RPMI8226 (cell line): ENCODE results near the gene TMC3.
"Not testable (repeated sequence)": the region's sequence is repeated elsewhere in the genome, so short reads cannot be mapped to it uniquely, and the experiment has no call there.

ENCODE experiments used
- DNase-seq: peaks from one replicate; pipeline ENCODE4 v3.0.0-alpha.2; 2015

Gene TMC3

DNA sequence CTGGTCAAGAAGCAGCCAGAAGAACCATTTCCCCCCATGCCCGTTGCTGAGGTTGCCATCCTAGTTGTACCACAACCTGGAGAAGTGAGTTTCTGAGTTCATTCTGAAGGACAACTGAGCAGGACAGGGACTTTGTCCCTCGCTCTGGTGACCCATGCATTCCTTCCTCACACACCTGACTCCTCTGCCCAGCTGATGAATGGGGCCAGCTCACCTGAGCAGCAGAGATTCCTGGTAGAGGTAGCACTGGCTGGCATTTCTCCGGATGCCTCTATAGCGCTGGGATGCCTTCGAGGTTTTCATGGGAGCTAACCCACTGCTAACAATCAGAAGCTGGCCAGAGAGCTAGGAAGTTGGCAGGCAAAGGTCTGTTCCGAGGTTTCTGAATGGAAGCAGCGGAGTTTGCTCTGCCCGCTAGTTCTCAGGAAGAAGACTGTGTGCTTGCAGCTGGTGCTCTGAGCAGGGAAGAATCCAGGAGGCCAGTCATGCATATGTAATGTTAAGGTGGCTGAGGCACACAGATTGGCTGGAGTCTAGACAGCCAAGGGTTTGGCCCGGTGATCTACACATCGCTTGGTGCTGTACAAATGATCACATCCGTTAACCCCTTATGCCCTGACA, at the start of gene TMC3:
TSS of gene TMC3 (minus strand) at position 439 of the 621 bp plus-strand sequence. CDS start at position 303, 136 bp downstream.
- DNase-seq = no peak

DNA sequence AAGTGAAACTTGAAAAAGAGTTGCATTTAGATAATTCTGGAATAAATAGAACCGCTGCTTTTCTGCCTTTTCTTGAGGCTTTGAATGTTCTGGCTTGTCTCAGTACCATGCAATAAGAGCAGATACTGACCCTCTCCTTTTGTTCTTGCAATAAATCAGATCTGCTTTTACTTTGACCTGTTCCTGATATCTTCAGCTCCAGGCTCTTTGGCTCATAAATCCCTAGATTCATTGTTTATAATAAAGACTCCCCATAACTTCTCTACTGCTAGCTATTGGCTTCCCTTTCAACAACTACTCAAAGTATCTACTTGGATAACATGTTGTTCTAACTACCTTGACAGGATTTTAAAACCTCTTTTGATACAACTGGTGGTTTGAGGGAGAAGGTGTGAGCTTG, 47.4 kb upstream of the TMC3 start:
- no peak for DNase-seq

- no peak for DNase-seq
Observed at GRCh38 chr15:81419332-81419943, 45.4 kb upstream of the TMC3 start.

DNA sequence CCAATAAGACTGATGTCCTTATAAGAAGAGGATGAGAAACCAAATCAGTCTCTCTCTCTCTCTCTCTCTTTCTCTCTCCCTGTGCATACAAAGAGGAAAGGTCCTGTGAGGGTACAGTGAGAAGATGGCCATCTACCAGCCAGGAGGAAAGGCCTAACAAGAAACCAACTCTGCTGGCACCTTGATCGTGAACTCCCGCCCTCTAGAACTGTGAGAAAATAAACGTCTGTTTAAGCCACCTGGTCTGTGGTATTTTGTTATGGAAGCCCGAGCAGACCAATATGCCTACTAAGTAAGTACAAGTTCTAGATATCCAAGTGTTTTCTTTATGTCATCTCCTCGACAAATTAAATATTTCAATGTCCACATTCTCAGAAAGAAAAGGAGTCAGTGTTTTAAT, 44.9 kb upstream of the TMC3 start:
- DNase-seq = no peak

DNA sequence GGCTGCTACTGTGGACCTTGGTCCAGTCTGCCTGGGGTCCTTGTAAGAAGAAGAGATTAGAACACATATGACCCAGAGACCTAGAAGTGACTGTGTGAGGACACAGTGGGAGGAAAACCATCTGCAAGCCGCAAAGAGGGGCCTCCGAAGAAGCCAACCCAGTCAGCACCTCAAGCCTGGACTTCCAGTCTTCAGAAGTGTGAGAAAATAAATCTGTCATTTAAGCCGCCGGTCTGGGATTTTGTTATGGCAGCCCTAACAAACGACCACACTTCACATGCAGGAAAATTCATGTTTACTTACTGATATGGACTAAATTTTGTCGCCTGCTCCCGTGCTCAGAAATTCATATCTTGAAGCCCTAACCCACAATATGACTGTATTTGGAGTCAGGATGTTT, 44.4 kb upstream of the TMC3 start:
- DNase-seq = no peak

- not testable (repeated sequence) for DNase-seq
Observed at GRCh38 chr15:81414274-81414968, 40.4 kb upstream of the TMC3 start.

DNA sequence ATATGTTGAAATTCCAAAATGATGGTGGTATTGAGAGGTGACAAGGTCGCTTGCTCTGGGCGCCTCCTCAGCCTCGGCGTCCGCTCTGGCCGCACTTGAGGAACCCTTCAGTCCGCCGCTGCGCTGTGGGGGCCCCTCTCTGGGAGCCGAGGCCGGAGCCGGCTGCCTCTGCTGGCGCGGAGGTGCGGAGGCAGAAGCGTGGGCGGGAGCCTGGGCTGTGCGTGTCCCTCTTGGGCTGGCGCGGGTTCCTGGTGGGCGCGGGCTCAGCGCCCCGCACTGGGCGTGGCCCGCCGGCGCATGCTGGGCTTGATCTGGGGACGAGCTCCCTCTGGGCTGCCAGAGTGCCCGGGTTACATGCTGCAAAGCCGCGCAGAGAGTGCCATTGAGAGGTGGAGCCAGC, 39.8 kb upstream of the TMC3 start:
- DNase-seq = no peak

DNA sequence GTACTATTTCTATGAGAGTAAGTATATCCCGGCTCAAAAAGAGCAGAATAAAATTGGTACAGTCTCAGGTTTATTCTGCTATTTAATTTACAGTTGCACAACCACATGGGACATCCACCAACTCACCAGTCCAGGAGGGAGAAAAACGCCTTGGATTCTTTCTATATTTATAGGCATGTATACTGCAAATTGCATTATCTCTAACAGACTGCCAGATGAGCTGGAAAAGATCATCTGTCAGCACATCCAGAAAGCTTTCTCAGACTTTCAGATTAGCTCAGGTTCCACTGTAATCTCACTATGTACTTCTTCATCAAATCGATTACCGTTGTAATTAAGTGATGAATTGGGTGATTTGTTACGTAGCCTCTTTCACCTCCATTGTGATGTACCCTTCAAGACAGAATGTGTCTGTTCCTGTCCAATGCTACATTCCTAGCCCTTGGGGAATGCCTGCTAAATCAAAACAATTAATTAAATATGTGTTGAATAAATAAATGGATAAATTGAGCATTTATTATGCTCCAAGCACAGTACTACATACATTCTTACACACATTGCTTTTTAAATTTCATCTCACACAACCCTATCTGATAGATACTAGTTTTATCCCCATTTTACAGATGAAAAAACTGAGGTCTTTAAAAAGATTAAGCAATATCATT, 38.1 kb upstream of the TMC3 start:
- no peak for DNase-seq

- no peak for DNase-seq
Observed at GRCh38 chr15:81411051-81411450, 37.0 kb upstream of the TMC3 start.

DNA sequence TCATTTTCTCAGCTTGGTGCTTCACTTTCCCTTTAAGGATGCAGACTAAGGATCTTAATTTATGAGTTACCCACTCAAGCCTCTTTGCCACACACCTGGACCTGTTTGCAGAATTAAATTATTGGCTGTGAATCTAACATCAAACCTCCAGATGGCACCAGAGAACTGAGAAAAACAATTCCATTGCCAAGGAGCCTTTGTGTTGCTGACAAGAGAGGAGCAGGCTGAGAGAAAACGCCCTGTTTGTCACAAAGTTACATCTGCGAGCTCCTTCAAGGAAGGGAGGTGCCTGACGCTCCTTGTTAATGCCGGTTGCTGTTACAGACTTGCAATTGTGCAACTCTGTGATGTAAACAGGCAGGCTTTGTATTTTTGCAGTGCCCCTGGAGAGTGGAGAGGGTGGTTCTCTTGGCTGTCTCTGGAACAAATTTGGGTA, 36.3 kb upstream of the TMC3 start:
- peak; percentile 68 for DNase-seq

DNA sequence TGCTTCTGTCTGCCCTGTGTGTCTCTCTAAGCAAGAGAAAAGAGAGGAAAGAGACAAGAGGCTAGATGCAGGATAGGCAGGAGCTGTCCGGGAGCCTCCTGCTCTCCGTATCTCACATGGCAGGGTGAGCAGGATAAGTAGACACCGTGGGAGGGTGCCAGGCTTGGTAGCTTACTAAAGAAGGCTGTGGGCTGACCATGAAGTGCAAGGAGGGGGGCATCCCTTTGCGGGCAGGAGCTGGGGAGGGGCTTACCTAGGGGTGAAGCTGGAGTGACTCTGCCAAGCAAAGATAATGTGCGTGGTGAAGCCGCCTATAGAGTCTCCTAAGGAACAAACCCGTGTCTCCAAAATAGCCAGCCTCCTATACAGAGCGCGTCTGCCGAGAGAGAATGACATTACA, 33.7 kb upstream of the TMC3 start:
- no peak for DNase-seq

DNA sequence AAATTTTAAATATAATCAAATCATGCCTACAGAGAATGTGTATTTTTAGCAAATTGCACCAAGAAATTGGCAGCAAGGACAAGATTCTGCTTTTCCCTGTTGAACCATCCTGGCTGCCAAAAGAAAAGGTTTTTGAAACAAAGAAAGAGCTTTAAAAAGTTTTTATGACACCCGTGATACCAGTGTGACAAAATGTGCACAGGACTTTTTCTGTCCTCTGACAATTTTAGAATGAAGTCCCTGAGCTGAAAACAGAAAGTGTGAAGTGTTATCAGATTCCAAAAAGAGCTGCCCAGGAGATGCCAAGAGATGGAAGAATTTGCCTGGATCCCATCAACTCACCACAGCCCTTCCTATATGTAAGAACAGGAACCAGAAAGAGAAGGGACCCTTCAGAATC, 33.2 kb upstream of the TMC3 start:
- no peak for DNase-seq

- peak; percentile 52 for DNase-seq
Observed at GRCh38 chr15:81400640-81401236, 26.7 kb upstream of the TMC3 start.

- no peak for DNase-seq
Observed at GRCh38 chr15:81398910-81399551, 25.0 kb upstream of the TMC3 start.

GRCh38 chr15:81398456-81398855, 24.4 kb upstream of the TMC3 start:
- no peak for DNase-seq

DNA sequence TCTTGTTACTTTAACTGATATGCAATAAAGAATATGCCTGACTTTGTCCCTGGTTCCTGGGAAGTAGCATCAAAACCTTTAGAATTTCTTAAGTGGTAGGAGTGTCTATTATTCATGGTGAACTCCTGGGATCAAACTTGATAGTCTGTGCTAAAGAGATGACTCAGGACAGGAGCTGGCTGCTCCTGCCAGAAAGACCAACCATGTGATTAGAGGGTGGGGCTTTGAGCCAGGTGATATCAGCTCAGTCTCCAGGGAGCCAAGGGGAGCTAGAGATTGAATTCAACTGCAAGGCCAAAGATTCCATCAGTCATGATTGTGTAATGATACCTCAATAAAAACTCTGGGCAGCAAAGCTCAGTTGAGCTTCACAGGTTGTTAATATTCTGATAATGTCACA, 20.6 kb upstream of the TMC3 start:
- no peak for DNase-seq

- no peak for DNase-seq
Observed at GRCh38 chr15:81391657-81392056, 17.6 kb upstream of the TMC3 start.

DNA sequence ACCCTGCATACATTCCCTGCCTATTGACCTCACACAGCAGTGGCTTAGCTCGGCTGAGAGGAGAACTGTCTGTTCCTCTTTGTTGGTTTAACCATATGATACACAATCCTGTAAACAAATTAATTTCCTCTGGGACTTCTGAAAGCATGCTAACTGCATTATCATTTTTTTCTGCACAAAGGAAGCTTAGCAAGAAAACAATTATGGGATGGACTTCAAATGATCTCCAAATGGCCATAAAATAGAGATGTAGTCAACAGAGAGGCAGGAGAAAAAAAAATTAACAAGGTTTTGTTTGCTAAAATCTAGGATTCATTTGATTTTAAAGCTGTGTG, 14.4 kb upstream of the TMC3 start:
- no peak for DNase-seq

DNA sequence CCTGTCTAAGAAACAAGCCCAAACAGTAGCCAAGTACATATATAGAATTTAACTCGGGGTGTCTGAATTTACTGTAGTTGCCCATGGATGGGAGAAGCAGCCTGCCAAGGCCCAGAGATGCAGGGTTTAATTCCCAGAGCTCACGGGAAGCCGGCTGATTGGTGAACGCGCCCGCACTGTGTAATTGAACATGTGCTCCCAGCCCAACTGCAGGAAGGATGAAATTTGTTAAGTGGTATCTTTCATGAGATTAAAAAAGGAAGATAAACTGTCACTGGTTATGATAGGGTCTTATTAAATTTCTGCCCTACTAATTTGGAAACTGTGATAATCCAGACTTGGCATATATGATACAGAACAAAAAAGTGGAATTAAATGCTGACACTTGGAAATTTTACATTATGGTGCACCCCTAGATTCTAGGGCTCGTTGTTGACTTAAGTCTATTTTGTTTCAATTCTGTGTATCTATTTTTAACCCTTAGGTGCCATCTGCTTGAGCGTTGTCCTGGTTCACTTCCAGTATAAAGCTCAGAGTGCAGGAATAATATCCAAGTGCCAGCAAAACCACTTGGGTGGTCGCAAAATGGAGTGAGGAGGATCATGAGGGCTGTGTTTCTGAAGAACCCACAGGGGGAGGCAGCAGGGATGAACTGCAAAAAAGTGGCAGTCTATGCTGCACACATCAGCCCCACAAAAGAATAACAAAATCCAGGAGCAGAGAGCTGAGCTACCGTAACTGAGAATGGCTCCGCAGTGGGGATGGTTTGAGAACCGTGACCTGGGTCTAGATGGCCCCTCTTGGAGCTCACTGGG, 13.8 kb upstream of the TMC3 start:
- DNase-seq = no peak

GRCh38 chr15:81386947-81387346, 12.9 kb upstream of the TMC3 start:
- DNase-seq = no peak

DNA sequence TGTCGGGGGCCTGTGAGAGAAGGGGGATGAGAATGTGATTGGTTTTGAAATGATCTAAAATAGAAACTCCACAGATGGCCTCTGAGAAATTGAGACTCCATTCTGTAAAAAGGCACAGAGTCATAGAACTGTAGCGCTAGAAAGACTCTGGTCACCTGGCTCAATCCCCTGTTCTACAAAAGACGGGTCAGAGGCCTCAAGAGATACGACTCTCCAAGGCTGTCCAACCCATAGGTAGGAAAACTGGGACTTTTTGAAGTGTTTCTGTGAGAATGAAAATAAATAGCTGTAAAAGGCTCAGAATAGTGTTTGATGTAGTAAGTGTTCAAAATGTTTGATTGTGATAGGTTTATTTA, 11.7 kb upstream of the TMC3 start:
- no peak for DNase-seq
